ENCODE measurements around the gene HIC1. TPM values are rescaled to one million over a fixed set of nuclear protein-coding genes. Genes with fewer than 3 reads are reported as not detected.

HIC1 gene
- total and polyA plus RNA-seq, 4 donors = 1.1 to 69.2 (median 14.7) TPM

DNA sequence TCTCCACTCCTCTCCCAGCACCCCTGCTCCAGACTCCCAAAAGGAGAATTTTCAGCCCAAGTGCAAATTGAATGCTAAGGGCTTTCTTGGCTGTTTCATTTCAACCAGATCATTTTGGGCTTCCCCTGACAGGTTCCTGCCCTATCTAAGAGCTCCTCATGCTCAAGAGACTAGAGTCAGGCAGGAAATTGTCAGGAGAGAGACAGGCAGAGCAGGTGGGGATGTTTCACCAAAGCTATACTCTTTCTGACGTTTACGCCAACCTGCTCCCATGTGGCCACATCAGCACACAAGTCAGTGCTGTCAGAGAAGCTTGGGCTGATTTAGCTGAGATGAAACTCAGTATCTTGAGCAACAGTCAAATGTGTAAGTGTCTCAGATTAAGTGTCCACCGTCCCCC lies 31.4 kb downstream of the HIC1 start:
- intact Hi-C loops (cut with DNase I) = no loop called here
- H3K27me3 ChIP-seq (ENCODE audit: control insufficient read depth in 1 of 2, insufficient read depth in 2 of 2, low read length in 1 of 2) = no peaks in the 10 kb centered on the region
- no peak for ATAC-seq (ENCODE audit: low FRiP score)
- 89 to 95% methylated on average over 3 of the region's 3 CpGs for WGBS, 2 donors
- H3K9me3 ChIP-seq (ENCODE audit: control insufficient read depth, low read length) = no peaks in the 10 kb centered on the region
- no peak overlapping the region for H3K27ac ChIP-seq (ENCODE audit: low read depth in 1 of 2, low read length in 2 of 2)
- DNase-seq = no peak
- H3K4me3 ChIP-seq (ENCODE audit: low read length in 2 of 2) = no peak overlapping the region
- H3K36me3 ChIP-seq (ENCODE audit: control insufficient read depth in 1 of 2, insufficient read depth in 2 of 2, low read length in 1 of 2) = peaks cover 0 to 1% of the 10 kb centered on the region in 2 donors
- H3K4me1 ChIP-seq (ENCODE audit: control insufficient read depth in 1 of 2, insufficient read depth in 2 of 2, low read length in 2 of 2) = no peaks in the 10 kb centered on the region

DNA sequence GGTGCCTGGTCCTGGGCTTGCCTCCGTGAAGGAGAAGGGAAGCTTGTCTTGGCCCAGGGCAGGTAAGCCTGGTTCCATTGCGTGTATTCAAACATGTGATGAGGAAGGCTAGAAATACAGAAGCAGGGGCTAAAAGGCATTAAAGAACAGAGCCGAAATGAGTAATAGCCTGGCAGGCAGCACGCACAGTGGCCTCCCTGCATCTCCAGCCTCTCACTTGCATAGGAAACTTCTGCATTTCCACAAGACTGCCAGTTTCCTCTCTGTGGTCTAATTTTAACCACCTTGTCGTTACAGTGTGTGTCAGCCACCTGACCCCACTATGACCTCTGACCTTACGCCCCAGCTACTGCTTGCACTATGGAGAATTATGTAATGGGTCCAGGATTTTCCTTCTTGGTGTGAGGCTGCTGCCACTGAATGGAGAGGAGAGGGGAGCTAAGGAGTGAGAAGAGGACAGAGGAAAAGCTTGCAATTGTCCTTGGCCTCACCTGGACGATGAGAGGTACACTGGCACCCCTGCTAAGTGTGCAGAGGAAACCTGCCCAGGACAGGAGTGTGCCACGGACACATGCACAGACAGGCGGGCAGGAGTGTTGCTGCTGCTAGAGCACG lies 32.8 kb downstream of the HIC1 start:
- ATAC-seq (ENCODE audit: low FRiP score) (no peak), DNase-seq (peak in 1 of 2 donors; percentile 84)
- no peak overlapping the region for H3K27ac ChIP-seq (ENCODE audit: low read depth in 1 of 2, low read length in 2 of 2)
- H3K36me3 ChIP-seq (ENCODE audit: control insufficient read depth in 1 of 2, insufficient read depth in 2 of 2, low read length in 1 of 2) = no peaks in the 10 kb centered on the region
- no peak overlapping the region for H3K4me3 ChIP-seq (ENCODE audit: low read length in 2 of 2)
- intact Hi-C loops (cut with DNase I) = no loop called here
- WGBS, 2 donors = 78 to 79% methylated on average over 10 of the region's 10 CpGs
- no peaks in the 10 kb centered on the region for H3K27me3 ChIP-seq (ENCODE audit: control insufficient read depth in 1 of 2, insufficient read depth in 2 of 2, low read length in 1 of 2)
- no peaks in the 10 kb centered on the region for H3K9me3 ChIP-seq (ENCODE audit: control insufficient read depth, low read length)
- no peaks in the 10 kb centered on the region for H3K4me1 ChIP-seq (ENCODE audit: control insufficient read depth in 1 of 2, insufficient read depth in 2 of 2, low read length in 2 of 2)

DNA sequence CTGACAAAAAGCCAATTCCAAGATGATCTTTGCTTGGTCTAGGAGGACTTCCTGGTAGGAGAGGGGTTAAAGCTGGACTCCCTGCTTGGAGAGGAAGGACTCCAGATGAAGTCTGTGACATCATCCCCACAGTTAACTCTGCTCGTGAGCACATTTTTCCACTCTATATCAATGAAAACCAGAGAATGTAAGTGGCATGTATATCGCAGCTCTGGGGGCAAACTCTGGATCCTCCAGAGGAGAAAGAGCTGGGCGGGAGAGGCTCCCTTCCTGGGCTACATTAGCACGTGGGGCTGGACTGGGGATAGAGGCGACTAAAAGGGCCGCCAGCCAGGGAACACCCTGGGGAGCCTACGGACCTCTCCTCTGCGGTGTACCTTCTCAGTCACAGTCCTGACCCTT lies 34.1 kb downstream of the HIC1 start:
- no peak overlapping the region for H3K4me3 ChIP-seq (ENCODE audit: low read length in 2 of 2)
- intact Hi-C loops (cut with DNase I) = no loop called here
- no peaks in the 10 kb centered on the region for H3K4me1 ChIP-seq (ENCODE audit: control insufficient read depth in 1 of 2, insufficient read depth in 2 of 2, low read length in 2 of 2)
- DNase-seq (no peak), ATAC-seq (ENCODE audit: low FRiP score) (no peak)
- H3K9me3 ChIP-seq (ENCODE audit: control insufficient read depth, low read length) = no peaks in the 10 kb centered on the region
- H3K36me3 ChIP-seq (ENCODE audit: control insufficient read depth in 1 of 2, insufficient read depth in 2 of 2, low read length in 1 of 2) = no peaks in the 10 kb centered on the region
- H3K27ac ChIP-seq (ENCODE audit: low read depth in 1 of 2, low read length in 2 of 2) = no peak overlapping the region
- no peaks in the 10 kb centered on the region for H3K27me3 ChIP-seq (ENCODE audit: control insufficient read depth in 1 of 2, insufficient read depth in 2 of 2, low read length in 1 of 2)
- 29 to 33% methylated on average over 8 of the region's 8 CpGs for WGBS, 2 donors

DNA sequence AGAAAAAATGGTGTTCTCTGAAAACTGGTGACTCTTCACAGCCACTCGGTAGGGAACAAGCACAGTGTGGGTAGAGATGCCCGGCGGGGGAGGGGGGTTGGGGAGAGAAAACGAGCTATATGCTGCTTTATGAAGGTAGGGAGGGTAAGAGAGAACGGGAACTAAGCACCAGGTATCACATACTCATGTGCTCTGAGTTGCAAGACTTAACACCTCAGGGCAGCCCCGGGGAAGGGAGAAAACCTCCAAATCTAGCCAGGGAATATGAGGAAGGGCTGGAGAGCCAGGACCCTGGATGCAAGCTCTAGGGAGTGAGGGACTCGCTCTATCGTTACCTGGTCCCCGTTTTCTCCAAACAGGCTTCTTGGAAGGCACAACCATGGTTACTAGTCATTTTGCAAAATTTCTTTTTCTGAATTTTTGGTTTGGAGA lies 35.3 kb downstream of the HIC1 start:
- no peaks in the 10 kb centered on the region for H3K36me3 ChIP-seq (ENCODE audit: control insufficient read depth in 1 of 2, insufficient read depth in 2 of 2, low read length in 1 of 2)
- intact Hi-C loops (cut with DNase I) = no loop called here
- no peak overlapping the region for H3K4me3 ChIP-seq (ENCODE audit: low read length in 2 of 2)
- ATAC-seq (ENCODE audit: low FRiP score) = no peak
- H3K4me1 ChIP-seq (ENCODE audit: control insufficient read depth in 1 of 2, insufficient read depth in 2 of 2, low read length in 2 of 2) = peaks cover 0 to 1% of the 10 kb centered on the region in 2 donors
- DNase-seq = no peak
- 85 to 90% methylated on average over 9 of the region's 9 CpGs for WGBS, 2 donors
- H3K27me3 ChIP-seq (ENCODE audit: control insufficient read depth in 1 of 2, insufficient read depth in 2 of 2, low read length in 1 of 2) = no peaks in the 10 kb centered on the region
- no peaks in the 10 kb centered on the region for H3K9me3 ChIP-seq (ENCODE audit: control insufficient read depth, low read length)
- no peak overlapping the region for H3K27ac ChIP-seq (ENCODE audit: low read depth in 1 of 2, low read length in 2 of 2)

DNA sequence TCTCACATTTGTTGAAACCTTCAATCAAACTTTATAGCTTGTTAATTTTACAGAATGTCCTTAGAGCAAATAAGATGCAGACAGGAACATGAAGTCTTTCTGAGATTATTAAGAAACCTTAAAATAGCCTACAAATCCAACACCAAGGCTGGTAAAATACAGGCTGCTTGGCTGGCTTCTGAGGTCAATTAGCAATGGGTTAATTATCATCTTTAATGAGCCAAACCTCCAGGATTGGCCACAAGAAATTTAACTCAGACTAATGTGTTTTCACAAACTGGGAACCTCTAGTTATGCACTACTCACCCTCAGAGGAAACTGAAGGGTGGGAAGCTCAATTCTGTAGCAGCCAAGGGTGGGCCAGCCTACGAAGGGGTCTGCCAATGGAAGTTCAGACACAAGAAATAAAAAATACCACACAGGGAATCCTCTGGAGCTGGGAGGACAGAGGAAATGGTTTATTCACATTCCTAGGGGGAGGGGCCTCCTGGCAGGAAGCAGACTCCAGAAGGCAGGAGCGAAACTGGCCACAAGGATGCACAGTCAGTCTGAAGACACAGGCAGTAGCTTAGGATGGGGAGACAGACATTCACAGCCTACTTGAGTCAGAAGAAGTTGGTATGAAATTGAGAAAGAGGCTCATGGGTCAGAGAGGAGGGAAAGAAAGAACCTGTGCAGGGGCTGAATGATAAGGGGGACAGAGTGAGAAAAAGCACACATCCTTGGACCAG lies 36.1 kb downstream of the HIC1 start:
- no peaks in the 10 kb centered on the region for H3K36me3 ChIP-seq (ENCODE audit: control insufficient read depth in 1 of 2, insufficient read depth in 2 of 2, low read length in 1 of 2)
- H3K4me3 ChIP-seq (ENCODE audit: low read length in 2 of 2) = no peak overlapping the region
- peaks cover 0 to 1% of the 10 kb centered on the region in 2 donors for H3K4me1 ChIP-seq (ENCODE audit: control insufficient read depth in 1 of 2, insufficient read depth in 2 of 2, low read length in 2 of 2)
- WGBS, 2 donors = 44 to 49% methylated on average over 2 of the region's 2 CpGs
- peak in 1 of 2 donors; percentile 78 for DNase-seq
- intact Hi-C loops (cut with DNase I) = no loop called here
- no peak overlapping the region for H3K27ac ChIP-seq (ENCODE audit: low read depth in 1 of 2, low read length in 2 of 2)
- ATAC-seq (ENCODE audit: low FRiP score) = peak; percentile 50
- H3K27me3 ChIP-seq (ENCODE audit: control insufficient read depth in 1 of 2, insufficient read depth in 2 of 2, low read length in 1 of 2) = no peaks in the 10 kb centered on the region
- no peaks in the 10 kb centered on the region for H3K9me3 ChIP-seq (ENCODE audit: control insufficient read depth, low read length)

DNA sequence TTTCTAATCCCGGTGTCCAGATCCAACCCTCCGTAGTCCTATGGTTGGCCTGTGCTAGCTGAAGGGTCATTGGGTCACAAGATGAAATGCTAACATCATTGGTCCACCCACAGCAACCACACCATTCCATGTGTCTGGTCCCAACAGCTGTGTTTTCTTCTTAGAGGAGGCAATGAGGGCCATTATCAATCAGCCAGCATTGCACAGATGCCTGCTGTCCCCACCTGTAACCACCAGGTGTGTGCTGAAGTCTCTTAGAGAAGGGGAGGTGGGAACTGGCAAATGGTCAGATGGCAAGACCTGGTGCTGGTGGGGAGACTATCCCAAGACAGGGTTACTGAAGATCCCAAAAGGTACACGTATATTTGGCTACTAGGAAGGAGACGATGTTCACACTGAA lies 37.4 kb downstream of the HIC1 start:
- Histone ChIP-seq H3K4me3 (ENCODE audit: low read length in 2 of 2) (no peak overlapping the region), H3K36me3 (ENCODE audit: control insufficient read depth in 1 of 2, insufficient read depth in 2 of 2, low read length in 1 of 2) (no peaks in the 10 kb centered on the region), H3K9me3 (ENCODE audit: control insufficient read depth, low read length) (no peaks in the 10 kb centered on the region), H3K4me1 (ENCODE audit: control insufficient read depth in 1 of 2, insufficient read depth in 2 of 2, low read length in 2 of 2) (peaks cover 0 to 1% of the 10 kb centered on the region in 2 donors), H3K27ac (ENCODE audit: low read depth in 1 of 2, low read length in 2 of 2) (no peak overlapping the region), H3K27me3 (ENCODE audit: control insufficient read depth in 1 of 2, insufficient read depth in 2 of 2, low read length in 1 of 2) (no peaks in the 10 kb centered on the region)
- intact Hi-C loops (cut with DNase I) = no loop called here
- DNase-seq (no peak), ATAC-seq (ENCODE audit: low FRiP score) (no peak)
- WGBS, 2 donors = 94 to 99% methylated on average over 4 of the region's 4 CpGs

DNA sequence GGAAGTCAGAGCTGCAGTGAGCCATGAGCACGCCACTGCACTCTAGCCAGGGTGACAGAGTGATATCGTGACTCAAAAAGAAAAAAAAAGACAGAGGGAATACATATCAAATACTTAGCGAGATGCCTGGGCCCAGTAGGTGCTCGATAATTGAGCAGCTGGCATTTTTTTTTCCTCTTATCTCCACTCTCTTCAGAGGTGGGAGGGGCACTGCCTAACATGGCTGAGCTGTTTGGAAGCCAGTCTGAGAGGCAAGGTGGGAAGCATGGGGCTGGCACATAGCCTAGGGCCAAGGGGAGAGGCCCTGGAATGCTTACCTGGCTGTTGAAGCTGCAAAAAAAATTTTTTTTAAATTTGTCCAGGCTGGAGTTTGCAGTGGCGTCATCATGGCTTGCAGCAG lies 38.4 kb downstream of the HIC1 start:
- Histone ChIP-seq H3K27ac (ENCODE audit: low read depth in 1 of 2, low read length in 2 of 2) (no peak overlapping the region), H3K27me3 (ENCODE audit: control insufficient read depth in 1 of 2, insufficient read depth in 2 of 2, low read length in 1 of 2) (no peaks in the 10 kb centered on the region), H3K4me3 (ENCODE audit: low read length in 2 of 2) (no peak overlapping the region), H3K4me1 (ENCODE audit: control insufficient read depth in 1 of 2, insufficient read depth in 2 of 2, low read length in 2 of 2) (peaks cover 0 to 1% of the 10 kb centered on the region in 2 donors), H3K36me3 (ENCODE audit: control insufficient read depth in 1 of 2, insufficient read depth in 2 of 2, low read length in 1 of 2) (no peaks in the 10 kb centered on the region), H3K9me3 (ENCODE audit: control insufficient read depth, low read length) (no peaks in the 10 kb centered on the region)
- intact Hi-C loops (cut with DNase I) = no loop called here
- WGBS, 2 donors = 84 to 86% methylated on average over 5 of the region's 5 CpGs
- no peak for DNase-seq
- no peak for ATAC-seq (ENCODE audit: low FRiP score)

DNA sequence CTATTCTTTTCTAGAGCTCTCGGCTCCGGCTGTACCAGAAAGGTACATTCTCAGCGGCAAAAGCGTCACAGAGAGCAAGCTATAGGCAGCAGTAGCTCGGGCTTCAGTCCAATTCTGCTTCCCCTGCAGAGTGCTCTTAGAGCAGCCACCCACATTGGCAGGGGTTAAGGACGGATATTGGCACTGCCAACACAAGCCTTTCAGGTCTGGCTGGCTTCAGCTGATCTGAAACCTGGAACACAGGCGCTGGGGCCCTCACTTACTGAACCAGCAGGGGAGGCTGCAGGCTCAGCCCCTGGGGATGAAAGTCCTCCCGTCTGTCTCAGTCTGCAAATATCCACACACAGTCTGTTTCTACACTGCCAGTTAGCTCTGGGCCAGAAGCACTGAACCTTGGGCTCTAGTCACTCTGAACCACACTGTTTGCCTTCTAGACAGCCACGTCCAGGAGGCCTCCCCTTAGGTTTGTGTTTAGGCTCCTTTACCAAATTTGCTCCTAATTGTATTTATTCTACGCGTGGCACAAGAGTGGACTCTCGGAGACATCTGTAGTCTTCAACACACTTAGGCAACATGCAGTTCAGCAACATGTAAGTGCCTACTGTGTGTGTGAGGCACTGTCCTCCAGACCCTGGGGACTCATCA lies 40.1 kb downstream of the HIC1 start:
- intact Hi-C loops (cut with DNase I) = loop anchor here (1.0 to 5.0 kb wide), 2 partner anchors 147 to 149 kb away; no protein-coding TSS in a partner anchor
- 16 to 24% methylated on average over 12 of the region's 12 CpGs for WGBS, 2 donors
- peak; percentile 80 to 84 for DNase-seq
- H3K4me3 ChIP-seq (ENCODE audit: low read length in 2 of 2) = no peak overlapping the region
- no peaks in the 10 kb centered on the region for H3K27me3 ChIP-seq (ENCODE audit: control insufficient read depth in 1 of 2, insufficient read depth in 2 of 2, low read length in 1 of 2)
- H3K27ac ChIP-seq (ENCODE audit: low read depth in 1 of 2, low read length in 2 of 2) = no peak overlapping the region
- H3K9me3 ChIP-seq (ENCODE audit: control insufficient read depth, low read length) = no peaks in the 10 kb centered on the region
- ATAC-seq (ENCODE audit: low FRiP score) = peak; percentile 69
- H3K36me3 ChIP-seq (ENCODE audit: control insufficient read depth in 1 of 2, insufficient read depth in 2 of 2, low read length in 1 of 2) = no peaks in the 10 kb centered on the region
- peaks cover 0 to 1% of the 10 kb centered on the region in 2 donors for H3K4me1 ChIP-seq (ENCODE audit: control insufficient read depth in 1 of 2, insufficient read depth in 2 of 2, low read length in 2 of 2)

Data from aorta (tissue), 5 donors.